ENCODE results near the gene CHMP2A. TPM values are rescaled to one million over a fixed set of nuclear protein-coding genes. Genes with fewer than 3 reads are reported as not detected.
A peak's percentile ranks its signal among the peaks of the same experiment; 100 is the strongest.

The CHMP2A gene
- polyA plus RNA-seq (2012; rRNA removed), result 308 and 381 TPM in 2 replicates
- polyA plus RNA-seq (2012; cell fraction: cytosol; rRNA removed), result 350 and 388 TPM in 2 replicates
- polyA plus RNA-seq (2012; cell fraction: nucleus; rRNA removed), result 218 and 251 TPM in 2 replicates

- Histone ChIP-seq H3K27ac (ENCODE audit: low read depth in 2 of 2, low read length in 1 of 2) (peak within 1 kb of the TSS; percentile 90 to 98), H3K79me2 (ENCODE audit: insufficient read depth) (peaks cover 49% of the 10 kb centered on the region), H3K4me2 (peak within 1 kb of the TSS; percentile 92), H3K9me3 (no peaks in the 10 kb centered on the region), H4K20me1 (ENCODE audit: insufficient read depth) (peaks cover 14% of the 10 kb centered on the region; the same call in 1 of the 2 replicates), H3K9ac (peak within 1 kb of the TSS; percentile 76), H3K9me2 (no peaks in the 10 kb centered on the region), H3K4me3 (ENCODE audit: low read depth in 2 of 2, low read length in 1 of 2) (peak within 1 kb of the TSS; percentile 75 to 90), H2AFZ (ENCODE audit: low read depth) (no peak within 1 kb of the TSS), H3F3A (replicated peaks; ENCODE audit: insufficient read depth) (peaks cover 67% of the 10 kb centered on the region), H3K27me3 (ENCODE audit: insufficient read depth) (no peaks in the 10 kb centered on the region), H3K36me3 (replicated peaks in 1 of 2; ENCODE audit: control insufficient read depth in 1 of 2, insufficient read depth in 2 of 2, low read length in 1 of 2) (peaks cover 33 to 48% of the 10 kb centered on the region in 2 experiments), H3K4me1 (ENCODE audit: control insufficient read depth in 1 of 2, insufficient read depth in 2 of 2, low read depth in 1 of 2, low read length in 1 of 2) (peaks cover 17 to 41% of the 10 kb centered on the region in 2 experiments; a peak in 3 of 4 replicates)
- 3% methylated on average over 19 of the region's 69 CpGs for WGBS (ENCODE audit: low lambda C conversion rate)
- peak; percentile 96 for DNase-seq
- CTCF ChIA-PET, result interaction anchor here (1.1 to 9.1 kb wide), 5 partner anchors 10 to 41 kb away, joined by 3 to 81 read pairs (median 9); partner anchors contain the start of genes TRIM28 and ZBTB45
- POLR2A ChIA-PET, result interaction anchor here (0.8 to 4.3 kb wide), 8 partner anchors 8 to 192 kb away, joined by 3 to 49 read pairs (median 8); partner anchors contain the start of genes TRIM28, ZBTB45, ZNF497 and ZNF584
- TF ChIP-seq CHD2 (IDR thresholded peaks at IDR 0.05; ENCODE audit: low read length, partially characterized antibody) (peak; percentile 96), TCF12 (IDR thresholded peaks at IDR 0.05) (peak; percentile 29; the same call in 1 of the 2 replicates), PBX3 (IDR thresholded peaks at IDR 0.05) (peak; percentile 90), NRF1 (IDR thresholded peaks at IDR 0.05; ENCODE audit: low read depth, low read length) (peak; percentile 99), MEF2A (IDR thresholded peaks at IDR 0.05; ENCODE audit: borderline replicate concordance, low read depth) (no peak), MXI1 (IDR thresholded peaks at IDR 0.05; ENCODE audit: low read depth, low read length) (no peak; the same call in 1 of the 2 replicates), SIN3A (IDR thresholded peaks at IDR 0.05; ENCODE audit: borderline replicate concordance, low read depth, low read length) (peak; percentile 93; the same call in 1 of the 2 replicates), ELF1 (IDR thresholded peaks at IDR 0.05) (peak; percentile 97), GABPA (IDR thresholded peaks at IDR 0.05; ENCODE audit: low read depth) (peak; percentile 97), NFIC (IDR thresholded peaks at IDR 0.05; ENCODE audit: borderline replicate concordance) (no peak), ZBTB33 (IDR thresholded peaks at IDR 0.05; ENCODE audit: borderline replicate concordance, low read depth) (peak; percentile 85; the same call in 1 of the 2 replicates), RXRA (IDR thresholded peaks at IDR 0.05; ENCODE audit: borderline replicate concordance, low read depth) (no peak), EP300 (IDR thresholded peaks at IDR 0.05; ENCODE audit: borderline replicate concordance in 1 of 2, low read depth in 1 of 2, low read length in 1 of 2) (peak in 1 of 2 experiments; percentile 27; a peak in 1 of 4 replicates), POLR2AphosphoS5 (IDR thresholded peaks at IDR 0.05; ENCODE audit: low read depth, low read length) (peak; percentile 97), EZH2phosphoT487 (IDR thresholded peaks at IDR 0.05; ENCODE audit: borderline replicate concordance, low read depth) (no peak), GATA2 (CRISPR knock-in tag; IDR thresholded peaks at IDR 0.05) (no peak), SMC3 (IDR thresholded peaks at IDR 0.05; ENCODE audit: low read depth, low read length) (no peak), JUND (IDR thresholded peaks at IDR 0.05) (no peak), TAF1 (IDR thresholded peaks at IDR 0.05; ENCODE audit: borderline replicate concordance, low read depth, low read length) (peak; percentile 43; the same call in 1 of the 2 replicates), TEAD4 (IDR thresholded peaks at IDR 0.05; ENCODE audit: borderline replicate concordance, insufficient read depth) (0 out of 2 replicates have a peak, but pooled peaks have one; percentile 31), MAX (IDR thresholded peaks at IDR 0.05; ENCODE audit: low read depth) (peak; percentile 75; the same call in 1 of the 2 replicates), USF1 (IDR thresholded peaks at IDR 0.05; ENCODE audit: borderline replicate concordance, low read depth) (peak; percentile 36; the same call in 1 of the 2 replicates), RCOR1 (IDR thresholded peaks at IDR 0.05; ENCODE audit: low read length) (no peak; the same call in 1 of the 2 replicates), FOXM1 (IDR thresholded peaks at IDR 0.05; ENCODE audit: low read depth) (no peak), YY1 (IDR thresholded peaks at IDR 0.05; ENCODE audit: low read depth) (peak; percentile 64; the same call in 1 of the 2 replicates)
Observed at GRCh38 chr19:58554494-58555368, at the start of gene CHMP2A. Gene CHMP2A, minus strand, starts transcription at chr19:58555105. Its CDS starts 893 bp downstream, at chr19:58554212.

Data from SK-N-SH (cell line).